HL-60/S4 treated with phorbol 12-myristate 13-acetate at 8.2 ng/mL for 4 days and 3 days (cell line): ENCODE results near the gene CTNND2.
"Not testable (repeated sequence)": the region's sequence is repeated elsewhere in the genome, so short reads cannot be mapped to it uniquely, and the experiment has no call there.

Experiments
- in situ Hi-C: fragments of 300-500 bp; cut with MboI; formaldehyde crosslinking; loops from 2 replicates; pipeline ENCODE4 v1.15.0; 2022; ENCODE audit warnings: low sequenced_read_pairs

Gene CTNND2

DNA sequence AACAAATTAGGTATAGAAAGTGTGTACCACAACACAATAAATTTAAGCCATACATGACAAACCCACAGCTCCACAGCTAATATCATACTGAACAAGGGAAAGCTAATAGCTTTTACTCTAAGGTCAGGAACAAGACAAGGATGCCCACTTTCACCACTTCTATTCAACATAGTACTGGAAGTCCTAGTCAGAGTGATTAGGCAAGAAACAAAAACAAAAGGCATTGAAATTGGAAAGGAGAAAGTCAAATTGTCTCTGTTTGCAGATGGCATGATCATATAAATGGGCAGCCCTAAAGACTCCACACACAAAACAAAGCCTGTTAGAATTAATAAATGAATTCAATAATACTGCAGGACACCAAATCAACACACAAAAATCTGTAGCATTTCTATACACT is 548.8 kb downstream of the CTNND2 start:
- in situ Hi-C loops, result no loop called here

DNA sequence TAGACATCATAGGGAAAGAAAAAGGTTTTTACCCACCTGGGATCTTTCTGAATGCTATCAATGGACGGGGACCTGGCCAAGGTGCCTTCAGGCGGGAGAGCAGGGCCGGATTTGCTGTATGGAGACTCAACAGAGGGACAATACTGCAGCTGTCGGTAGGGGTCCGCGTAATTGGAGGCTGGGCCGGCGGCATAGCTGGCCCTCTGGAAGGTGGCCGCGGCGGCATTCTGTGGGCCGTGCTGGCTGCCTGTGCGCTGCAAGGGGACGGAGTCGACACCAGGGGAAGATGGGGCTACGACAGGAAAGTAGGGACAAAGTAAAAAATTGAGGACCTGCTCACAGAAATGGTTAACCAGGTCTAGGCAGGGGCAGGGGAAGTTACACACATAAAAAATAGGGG is 557.9 kb downstream of the CTNND2 start:
- in situ Hi-C loops, result no loop called here

DNA sequence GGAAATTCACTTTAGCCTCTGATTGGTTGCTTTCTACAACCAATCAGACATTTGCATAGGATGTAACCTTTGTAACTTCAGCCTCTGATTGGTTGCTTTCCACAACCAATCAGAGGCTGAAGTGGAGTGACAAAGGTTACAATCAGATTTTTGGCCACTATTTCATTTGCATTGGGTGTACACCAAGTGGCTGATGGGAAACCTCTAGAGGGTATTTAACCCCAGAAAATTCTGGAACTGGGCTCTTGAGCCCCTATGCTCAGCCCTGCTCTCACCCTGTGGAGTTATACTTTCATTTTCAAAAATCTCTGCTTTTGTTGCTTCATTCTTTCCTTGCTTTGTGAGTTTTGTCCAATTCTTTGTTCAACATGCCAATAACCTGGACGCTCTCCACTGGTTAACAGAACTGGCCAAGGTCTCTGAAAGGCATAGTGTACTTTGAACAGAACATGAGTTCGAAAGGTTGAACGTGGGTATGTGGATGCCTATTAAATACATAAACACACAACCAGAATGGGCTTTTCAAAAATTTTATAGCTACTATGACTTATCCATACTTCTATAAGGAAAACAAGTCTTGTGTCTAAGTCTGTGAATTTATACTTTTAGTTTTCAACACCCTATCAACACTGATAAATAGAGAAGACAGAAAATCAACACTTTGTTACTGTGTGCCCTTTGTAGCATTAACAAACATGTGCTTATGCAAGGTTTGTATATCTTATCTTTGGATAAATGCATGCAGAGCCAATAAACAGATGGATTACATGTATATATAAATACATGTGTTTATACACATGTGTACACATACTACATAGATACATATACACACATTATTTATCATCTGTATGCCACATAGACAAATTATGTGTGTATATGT is 568.1 kb downstream of the CTNND2 start:
- in situ Hi-C loops, result no loop called here

DNA sequence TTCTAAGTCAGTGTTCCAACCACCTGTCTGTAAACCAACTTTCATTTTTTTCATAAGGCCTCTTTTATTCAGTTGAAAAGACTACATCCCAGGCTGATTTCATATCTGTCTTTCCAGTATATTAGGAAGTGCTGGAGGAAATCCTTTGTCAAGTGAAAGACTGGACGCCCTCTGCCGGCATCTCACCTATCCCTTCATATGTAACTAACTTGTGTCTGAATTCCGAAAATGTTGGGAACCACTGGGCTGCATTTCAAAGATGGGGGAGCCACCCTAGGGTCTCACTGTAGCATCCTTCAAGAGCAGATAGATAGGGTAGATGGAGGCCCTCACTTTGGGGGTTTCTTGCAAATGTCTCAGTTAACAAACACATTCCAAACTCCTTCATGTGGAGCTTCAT is 569.8 kb downstream of the CTNND2 start:
- in situ Hi-C loops, result no loop called here

DNA sequence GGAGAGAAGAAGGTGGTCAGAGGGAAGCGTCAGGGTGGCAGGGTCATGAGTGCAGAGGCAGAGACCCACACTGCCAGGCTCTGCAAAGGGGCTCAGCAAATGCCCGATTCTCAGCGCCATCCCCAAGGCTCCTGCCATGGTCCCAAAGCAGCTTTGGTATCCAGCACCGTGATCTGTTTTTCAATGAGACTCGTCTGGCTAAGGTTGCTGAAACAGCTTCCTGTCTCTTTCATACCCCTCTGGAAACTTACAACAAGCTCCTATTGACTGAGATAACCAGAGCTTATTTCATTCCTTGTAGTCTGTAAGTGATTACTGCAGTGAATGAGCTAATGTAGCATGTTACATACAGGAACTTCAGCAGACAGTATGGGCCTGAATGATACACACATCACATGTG is 574.6 kb downstream of the CTNND2 start:
- in situ Hi-C loops, result no loop called here

DNA sequence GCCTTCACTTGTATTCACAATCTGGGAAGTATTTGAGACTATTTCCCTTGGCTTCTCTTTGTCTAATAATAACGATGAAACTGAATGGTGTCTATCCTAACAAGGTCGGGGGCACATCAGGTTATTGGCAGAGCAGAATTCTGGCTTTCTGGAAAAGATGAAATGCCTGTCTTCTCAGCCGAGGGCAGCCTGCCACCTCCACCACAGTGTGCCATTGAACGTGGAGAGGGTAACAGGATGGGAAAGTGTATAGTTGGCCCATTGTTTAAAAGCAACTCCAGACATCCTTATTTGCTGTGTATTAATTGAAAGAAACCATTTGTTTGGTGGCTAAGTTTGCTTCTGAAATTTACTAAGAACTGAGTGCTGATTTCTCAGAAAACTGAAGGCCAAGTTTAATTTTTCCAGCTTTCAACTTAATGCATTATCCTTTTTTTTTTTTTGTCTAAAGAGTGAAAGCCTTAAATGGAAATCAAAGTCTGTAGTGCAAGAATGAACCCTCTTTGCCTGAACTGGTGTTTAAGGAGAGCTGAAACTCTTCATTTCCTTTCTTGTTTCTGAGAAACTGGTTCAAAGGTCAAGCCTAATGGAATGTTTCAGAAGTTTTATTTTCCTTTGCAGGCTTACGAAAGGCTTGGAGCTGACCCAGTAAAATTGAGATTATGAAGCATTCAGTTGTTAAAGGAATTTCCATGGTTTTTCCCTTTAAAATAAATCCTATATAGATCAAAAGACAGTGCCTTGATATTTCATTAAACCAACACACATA is 579.5 kb downstream of the CTNND2 start:
- in situ Hi-C loops, result no loop called here

DNA sequence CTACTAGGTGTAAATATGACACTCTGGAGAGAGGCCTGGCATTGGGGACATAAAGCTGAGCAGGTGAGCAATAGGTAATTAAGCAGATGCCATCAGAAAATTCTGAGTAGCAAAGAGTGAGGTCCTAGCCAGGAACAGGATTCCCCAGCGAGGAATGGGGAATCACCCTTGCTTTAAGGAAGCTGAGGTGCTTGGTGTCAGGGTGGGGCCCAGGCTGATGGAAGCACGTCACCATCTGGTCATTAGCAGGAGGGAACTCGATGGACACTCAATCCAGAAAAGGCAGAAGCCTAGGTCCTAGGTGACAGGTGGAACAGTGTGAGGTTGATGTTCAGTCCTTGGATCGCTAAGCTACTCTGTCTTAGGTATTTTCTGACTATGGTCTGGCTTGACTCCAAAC is 580.5 kb downstream of the CTNND2 start:
- in situ Hi-C loops, result no loop called here

DNA sequence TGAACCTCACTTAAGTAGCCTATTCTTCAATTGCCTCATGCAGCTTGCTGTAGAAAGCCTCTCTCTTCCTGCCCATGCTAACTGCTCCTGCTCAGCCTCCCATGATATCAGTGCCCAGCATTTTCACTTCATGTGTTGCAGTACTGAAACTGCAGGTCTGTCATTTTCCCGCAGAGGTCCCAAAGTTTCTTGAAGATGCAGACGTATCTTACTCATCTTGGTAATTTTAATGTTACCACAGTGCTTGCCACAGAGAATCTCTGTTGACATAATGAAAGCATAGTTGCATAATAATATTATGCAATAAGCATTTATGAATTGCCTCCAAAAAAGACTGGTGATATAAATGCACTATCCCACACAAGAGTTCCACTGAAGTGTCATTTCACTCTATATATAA is 582.1 kb downstream of the CTNND2 start:
- in situ Hi-C loops, result no loop called here

DNA sequence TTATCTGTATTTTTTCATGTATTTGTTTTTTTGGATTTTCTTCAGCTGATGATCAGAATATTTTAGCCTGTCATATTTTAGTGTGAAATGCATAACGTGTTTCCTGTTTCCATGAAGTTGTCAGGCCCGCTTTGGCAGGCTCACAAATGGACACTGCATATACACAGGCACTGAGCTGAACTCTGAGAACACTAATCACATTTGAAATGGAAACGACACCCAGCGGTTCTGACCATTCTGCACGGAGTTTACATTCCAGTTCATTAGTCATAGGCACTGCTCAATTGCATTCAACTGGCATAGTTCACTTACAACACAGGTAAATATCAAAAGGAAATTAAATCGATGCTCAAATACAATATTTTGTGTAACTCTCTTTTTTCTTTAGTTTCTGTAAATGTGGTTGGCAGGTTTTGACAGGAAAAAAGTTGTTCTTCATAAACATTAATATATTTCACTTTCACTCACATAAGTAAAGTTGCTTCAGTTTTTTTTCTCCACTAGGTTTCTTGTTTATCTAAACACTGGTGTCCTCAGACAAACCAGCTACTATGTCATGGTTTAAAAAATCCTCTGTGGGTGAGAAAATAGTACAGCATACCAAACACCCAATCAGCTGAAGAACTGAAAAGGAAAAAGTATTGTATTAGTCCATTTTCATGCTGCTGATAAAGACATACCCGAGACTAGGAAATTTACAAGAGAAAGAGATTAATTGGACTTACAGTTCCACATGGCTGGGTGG is 584.2 kb downstream of the CTNND2 start:
- in situ Hi-C loops, result no loop called here

DNA sequence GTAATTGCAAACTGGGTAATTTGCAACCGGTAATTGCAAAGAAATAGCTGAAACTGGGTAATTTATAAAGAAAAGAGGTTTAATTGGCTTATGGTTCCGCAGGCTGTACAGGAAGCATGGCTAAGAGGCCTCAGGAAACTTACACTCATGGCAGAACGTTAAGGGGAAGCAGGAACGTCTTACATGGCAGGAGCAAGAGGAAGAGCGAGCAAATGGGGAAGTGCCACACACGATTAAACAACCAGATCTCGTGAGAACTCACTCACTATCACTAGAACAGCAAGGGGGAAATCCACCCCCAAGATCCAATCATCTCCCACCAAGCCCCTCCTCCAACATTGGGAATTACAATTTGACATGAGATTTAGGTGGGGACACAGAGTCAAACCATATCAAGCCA is 590.6 kb downstream of the CTNND2 start:
- in situ Hi-C loops, result not testable (repeated sequence)

DNA sequence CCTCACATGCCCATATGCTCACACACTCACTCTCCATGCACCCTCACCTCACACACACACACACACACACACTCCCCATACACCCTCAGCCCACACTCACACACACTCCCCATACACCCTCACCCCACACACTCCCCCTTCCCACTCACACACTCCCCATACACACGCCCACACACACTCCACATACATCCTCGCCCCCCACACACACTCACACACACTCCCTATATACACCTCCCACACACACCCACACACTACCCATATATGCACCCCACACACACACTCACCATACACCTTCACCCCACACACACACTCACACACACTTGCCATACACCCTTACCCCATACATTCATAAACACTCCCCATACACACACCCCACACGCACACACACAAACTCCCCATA is 592.5 kb downstream of the CTNND2 start:
- in situ Hi-C loops, result no loop called here

DNA sequence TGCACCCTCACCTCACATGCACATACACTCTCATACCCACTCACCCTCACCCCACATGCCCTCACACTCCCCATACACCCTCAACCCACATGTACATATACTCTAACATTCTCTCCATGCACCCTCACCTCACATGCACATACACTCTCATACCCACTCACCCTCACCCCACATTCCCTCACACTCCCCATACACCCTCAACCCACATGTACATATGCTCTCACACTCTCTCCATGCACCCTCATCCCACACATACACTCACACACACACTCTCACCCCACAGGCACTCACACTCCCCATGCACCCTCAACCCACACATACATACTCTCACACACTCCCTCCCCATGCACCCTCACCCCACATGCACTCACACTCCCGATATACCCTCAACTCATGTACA is 593.0 kb downstream of the CTNND2 start:
- in situ Hi-C loops, result no loop called here

DNA sequence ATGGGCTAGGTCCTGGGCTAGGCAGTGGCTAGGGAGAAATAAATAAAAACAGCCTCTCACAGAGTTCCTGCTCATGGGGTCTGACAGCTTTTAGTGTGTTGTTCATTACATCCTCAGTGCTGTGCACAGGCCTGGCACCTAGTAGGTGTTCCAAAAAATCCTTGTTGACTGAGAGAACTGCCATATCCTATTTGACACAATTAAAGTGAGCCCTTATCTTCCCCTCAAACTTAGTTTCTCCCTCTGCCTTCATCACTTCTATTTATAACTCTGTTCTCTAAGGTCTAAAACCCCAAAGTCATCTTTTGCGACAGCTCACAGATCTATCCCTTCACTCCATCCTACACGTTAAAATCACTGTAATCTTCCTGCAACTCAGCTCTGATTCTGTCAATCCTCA is 594.1 kb downstream of the CTNND2 start:
- in situ Hi-C loops, result no loop called here

DNA sequence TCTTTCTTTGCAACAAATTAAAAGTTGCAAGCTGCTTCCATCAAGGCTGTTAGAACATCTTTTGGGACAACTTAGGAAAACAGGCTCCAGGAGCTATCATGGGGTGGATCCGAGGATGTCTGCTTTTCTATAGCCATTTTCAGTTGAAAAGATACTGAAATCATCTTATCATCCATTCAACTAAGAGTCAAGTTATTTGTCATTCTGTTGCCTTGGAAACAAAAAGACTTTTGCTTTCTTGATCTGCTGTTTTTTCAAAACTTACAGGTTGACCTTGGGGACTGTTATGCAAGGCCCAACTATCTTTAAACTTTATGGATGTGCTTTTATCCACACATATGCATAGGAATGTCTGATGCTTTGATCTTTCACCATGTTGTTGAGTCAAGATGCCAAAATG is 597.9 kb downstream of the CTNND2 start:
- in situ Hi-C loops, result no loop called here

DNA sequence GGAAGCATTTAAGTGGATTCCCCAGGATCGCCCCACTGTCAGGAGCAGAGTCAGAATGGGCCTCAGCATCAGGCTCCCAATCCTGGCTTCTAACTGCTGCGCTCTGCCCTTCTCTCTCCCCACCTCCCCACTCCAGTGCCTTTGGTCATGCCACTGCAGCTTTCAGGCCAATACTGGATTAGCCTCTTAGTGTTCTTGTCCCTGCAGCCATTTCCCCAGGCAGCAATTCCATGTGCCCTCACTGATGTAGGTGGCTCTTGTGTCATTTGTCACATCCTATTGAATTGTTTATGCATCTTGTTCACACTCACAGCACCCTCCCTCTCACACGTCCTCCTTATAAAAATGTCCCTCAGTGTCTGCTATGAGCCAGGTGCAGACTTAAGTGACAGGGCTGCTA is 599.0 kb downstream of the CTNND2 start:
- in situ Hi-C loops, result no loop called here

DNA sequence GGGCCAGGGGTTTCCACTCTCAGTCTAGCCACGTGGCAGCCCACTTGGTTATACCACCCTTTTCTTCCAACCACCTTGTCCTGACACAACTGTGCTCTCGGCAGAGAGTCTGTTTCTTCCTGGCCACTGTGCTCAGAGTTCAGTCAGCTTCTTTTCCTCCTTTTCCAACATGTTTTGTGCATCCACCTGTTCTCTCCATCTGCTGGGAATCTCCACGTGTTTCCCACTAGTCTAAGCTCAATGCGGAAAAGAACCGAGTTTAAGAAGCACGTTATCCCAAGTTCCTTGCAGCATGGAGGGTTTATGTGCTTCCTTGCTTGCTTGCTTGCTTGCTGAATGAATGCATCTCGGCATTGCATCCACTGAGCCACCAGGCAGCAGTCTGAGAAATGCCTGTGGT is 599.6 kb downstream of the CTNND2 start:
- in situ Hi-C loops, result no loop called here

DNA sequence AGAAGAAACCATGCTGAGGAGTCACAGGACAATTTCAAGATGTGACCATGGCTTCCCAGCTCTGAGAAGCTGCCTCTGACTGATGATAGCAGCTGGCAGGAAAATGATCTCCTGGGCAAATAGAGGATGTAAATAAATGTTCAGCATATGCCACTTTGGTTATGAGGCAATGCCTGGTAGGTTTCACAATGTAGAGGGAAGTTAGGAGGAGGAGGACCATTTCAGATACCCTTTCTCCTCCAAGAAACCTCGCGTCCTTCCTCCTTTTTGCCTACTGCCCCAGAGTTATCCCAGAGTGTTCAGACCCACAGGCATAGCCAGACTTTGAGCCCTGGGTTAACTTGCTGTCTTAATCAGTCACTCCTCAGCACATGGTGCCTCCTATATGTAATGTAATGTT is 601.6 kb downstream of the CTNND2 start:
- in situ Hi-C loops, result no loop called here

DNA sequence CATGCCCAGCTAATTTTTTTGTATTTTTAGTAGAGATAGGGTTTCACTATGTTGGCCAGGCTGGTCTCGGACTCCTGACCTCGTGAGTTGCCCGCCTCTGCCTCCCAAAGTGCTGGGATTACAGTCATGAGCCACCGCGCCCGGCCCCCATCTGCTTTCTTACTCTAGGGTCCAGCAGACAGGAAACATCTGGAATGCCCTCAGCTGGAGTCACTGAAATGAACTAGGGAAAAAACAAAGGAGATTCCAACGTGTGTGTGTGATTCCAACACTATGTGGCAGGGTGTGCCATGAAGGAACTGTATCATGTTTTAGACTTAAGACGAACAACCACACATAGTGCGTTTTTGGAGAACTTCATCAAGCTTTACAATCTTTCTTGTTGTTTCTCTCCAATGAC is 603.1 kb downstream of the CTNND2 start:
- in situ Hi-C loops, result no loop called here

DNA sequence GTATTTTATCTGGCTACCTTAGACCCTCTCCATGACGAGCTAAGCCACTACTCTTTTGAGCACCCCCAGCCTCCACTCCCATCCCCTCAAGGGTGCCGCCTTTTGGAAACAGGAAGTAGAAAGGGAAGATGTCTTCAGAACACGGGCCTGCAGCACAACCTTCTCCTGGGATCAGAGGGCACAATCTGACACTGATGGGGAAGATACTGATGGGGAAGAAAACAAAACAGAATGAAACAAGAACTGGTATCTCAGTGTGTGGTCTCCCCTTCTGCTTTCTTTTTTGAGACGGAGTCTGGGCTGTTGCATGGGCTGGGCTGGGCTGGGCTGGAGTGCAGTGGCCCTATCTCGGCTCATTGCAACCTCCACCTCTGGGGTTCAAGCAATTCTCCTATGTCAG is 603.5 kb downstream of the CTNND2 start:
- in situ Hi-C loops, result no loop called here

DNA sequence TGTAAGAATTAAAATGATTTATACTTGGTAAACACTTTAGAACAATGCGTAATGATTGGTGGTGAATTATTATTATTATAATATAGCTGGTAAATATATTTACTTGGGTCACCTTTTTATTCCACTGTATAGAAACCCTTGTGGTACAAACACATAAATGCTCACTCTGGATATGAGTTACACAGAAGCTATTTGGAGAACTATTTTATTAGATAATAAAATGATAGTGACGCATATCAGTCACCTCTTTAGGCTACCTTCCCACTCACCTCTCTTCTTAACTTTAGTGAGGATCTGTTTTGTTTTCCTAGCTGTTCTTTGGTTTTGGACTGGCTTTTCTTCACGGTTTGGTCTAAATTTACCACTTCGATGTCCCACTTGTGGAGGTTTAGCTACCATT is 605.4 kb downstream of the CTNND2 start:
- in situ Hi-C loops, result no loop called here

DNA sequence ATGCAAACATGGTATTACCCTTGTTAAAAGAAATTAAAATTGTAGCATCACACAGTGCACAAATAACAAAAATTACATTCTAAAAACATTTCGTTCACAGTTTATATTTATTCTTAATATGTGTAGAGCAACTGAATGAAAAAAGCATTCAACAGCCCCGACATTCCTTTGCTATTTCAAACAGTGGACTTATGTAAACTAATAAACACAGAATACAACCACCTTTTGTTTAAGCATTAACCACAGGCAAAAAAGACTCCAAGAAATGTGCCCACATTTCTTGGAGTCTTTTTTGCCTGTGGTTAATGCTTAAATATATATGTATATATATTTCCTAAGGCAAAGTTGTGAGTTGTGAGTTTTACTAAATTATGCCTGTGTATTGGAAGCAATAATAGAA is 610.7 kb downstream of the CTNND2 start:
- in situ Hi-C loops, result no loop called here
